ENCODE results near the gene TTLL6.

Gene TTLL6

DNA sequence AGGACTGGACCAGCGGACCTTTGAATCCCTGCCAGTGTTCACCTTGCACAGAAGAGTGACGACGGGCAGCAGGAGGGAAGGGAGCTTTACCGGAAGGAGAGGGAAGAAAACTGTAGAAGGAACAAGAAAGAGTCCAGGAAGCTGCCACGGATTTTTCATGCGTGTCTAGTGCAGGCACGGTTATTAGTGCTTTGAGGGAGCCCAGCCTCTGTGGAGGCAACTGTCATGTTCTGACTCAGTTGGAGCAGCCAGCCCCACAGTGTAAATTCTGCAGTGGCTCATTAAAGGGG lies 82.0 kb downstream of the TTLL6 start:
- no peak for DNase-seq

DNA sequence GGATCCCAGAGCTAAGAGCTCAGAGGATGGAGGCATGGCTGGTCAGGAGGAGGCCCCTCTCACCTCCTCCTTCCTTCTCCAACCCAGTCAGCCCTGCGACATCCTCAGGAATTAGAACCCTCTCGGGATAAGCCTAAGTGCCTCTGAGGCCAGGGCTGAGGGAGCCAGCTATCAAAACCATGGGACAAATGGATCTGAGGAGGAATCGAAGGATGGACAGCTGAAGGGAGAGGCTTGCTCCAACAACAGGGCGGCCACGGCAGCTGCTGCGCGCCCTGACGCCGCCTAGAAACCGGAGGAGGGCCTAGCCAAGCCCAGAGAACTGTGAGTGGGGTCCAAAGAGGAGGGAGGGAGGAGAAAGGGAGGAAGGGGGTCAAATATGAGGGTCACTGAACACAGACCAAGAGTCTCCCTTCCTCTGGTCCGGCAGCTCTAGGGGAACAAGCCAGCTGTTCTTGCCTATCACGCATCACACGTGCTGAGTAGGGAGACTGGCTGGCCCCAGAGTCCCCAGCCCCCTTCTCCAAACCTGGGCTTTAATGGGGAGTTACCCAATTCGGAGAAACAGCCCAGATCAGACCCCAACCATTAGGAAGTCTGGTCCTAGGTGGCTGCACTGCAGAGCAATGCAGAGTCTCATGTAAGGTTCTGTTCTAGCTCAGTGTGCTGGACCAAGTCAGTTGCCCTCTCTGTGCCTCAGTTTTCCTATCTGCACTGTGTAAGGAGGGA lies 82.5 kb downstream of the TTLL6 start:
- DNase-seq: no peak

DNA sequence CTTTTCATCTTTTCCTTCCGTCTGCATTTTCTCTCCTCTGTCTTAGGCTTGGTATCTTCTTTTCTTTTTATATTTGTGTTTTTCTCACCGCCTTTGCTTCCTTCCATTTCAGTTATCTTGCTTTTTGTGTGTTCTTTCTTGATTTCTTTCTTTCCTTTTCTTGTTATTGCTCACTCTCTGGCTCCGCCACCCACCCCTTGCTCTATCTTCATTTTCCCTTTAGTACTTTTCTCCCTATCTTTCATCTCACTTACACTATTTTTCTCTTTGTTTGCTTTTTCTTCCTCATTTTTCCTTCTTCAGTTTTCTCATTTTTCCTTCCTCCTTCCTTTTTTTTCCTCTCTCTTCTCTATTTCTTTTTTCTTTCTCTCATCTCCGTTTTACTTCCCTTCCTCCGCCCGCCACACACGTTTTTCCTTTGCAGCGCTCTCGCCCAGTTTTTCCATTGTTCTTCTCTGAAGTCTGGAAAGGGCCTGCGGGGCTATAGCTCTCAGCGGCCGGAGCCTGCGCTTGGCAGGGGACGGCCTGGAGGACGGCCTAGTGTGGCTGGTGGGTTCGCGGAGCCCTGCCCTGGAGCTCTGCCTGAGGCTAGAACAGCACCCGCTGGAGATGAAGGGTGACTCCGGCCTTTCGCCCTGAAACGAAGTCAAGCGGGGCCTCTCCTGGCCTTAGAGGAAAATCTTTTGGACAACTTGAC lies 83.2 kb downstream of the TTLL6 start:
- no peak for DNase-seq

DNA sequence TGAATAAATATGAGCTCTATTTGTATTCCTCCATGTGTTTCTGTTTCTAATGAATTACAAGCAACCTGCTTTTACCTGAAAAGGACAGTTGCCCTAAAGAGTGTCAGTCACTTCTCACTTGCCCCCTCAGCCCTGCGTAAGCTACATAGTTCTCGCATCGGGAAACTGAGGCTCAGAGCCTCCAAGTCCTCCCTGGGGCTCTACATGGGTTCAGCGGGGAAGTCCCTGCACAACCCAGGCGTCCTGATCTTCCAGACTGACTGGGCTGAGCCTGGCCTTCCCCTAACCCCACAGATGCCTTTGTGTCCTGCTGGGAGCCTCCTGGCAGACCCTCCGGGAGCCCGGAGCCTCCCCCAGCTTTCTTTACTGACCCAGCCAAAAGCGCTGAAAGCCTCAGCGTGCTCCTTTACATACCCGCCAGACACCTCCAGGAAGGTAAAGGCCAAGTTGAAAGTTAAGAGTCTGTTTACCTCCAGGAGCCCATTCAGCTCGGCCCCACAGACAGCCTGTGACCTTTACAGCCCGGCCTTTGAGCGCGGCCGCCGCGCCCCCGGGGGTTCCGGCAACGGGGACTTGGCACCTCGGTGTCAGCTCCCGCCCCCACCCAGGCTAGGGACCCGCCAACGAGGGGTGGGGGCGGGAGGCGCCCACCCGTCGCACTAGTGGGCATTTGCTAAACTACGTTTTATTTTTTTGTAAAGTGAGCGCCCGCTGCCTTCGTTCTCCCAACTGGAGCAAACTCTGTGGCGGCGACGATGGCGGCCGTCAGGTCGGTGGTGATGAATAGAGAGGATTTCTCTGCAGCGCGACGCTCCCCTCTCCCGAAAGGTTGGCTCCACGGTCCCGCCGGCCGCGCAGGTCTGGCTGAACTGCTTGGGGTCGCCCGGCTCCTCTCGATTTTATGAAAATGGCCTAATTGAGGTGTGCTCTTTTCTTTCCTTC lies 84.1 kb downstream of the TTLL6 start:
- DNase-seq: no peak

DNA sequence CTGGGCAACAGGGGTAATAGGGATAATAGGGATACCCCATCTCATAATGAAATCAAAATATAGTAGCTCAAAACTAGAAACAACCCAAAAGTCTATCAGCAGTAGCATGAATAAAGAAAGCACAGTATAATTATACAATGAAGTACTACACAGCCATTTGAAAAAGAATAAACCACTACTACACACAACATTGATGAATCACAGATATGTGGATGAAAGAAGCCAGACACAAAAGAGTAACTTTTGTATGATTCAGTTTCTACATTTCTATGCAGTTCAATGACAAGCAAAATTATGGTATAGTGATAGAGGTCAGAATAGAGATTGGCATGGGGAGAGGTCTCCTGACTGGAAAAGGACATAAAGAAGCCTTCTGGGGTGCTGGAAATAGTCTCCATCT lies 85.7 kb downstream of the TTLL6 start:
- no peak for DNase-seq

DNA sequence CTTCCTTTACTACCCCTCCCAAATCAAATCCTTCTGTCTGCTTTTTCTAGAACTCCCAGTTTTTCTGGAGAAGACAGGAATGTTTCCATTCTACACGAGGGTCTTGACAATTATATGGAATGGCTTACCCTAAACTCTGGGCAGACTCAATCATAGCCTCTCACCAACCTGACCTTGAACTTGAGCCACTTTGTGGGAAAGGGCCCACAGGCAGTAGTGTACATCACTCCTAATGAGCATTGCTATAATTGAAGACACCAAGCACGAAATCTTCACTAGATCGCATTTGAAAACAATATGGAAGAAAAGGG lies 86.8 kb downstream of the TTLL6 start:
- no peak for DNase-seq

DNA sequence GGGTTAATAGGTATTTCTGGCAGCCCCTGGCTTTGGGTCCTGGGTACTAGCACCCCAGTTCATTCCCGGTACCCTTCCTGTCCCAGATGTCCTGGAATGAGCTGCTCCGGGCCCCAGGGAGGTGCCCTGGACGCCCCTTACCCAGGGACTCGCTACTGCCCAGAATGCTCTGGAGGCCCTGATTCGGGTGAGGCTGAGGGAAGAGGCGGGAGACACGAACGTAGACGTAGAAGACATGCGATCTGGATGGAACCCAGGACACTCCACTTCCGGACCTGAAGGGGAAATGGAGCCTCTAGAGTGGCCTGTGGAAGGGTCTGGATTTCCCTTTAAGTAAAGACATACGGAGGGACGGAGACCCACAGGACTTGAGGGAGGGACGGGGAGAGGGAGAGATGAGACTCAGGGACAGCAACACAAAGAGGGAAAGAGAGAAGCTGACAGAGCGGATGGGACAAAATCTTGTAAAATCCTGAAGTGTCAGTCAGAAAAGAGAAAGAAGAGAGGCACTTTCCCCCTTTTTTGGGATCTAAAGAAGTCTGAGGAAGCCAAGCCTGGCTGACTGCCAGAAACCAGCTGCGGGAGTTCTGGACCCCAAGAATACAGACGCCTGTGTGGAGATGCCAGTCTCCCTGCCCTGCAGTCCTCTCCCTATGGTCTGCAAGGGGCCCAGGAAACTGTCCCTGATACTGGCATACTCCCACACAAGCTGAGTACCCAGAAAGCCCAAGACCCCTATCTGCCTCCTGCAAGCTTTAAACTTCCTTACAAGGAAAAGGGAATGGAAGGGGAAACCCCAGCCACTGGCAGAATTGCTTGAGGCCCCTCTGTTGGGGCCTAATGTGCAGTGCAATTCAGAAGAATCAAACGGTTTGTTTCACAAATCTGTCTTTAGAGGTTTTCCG lies 87.4 kb downstream of the TTLL6 start:
- no peak for DNase-seq

DNA sequence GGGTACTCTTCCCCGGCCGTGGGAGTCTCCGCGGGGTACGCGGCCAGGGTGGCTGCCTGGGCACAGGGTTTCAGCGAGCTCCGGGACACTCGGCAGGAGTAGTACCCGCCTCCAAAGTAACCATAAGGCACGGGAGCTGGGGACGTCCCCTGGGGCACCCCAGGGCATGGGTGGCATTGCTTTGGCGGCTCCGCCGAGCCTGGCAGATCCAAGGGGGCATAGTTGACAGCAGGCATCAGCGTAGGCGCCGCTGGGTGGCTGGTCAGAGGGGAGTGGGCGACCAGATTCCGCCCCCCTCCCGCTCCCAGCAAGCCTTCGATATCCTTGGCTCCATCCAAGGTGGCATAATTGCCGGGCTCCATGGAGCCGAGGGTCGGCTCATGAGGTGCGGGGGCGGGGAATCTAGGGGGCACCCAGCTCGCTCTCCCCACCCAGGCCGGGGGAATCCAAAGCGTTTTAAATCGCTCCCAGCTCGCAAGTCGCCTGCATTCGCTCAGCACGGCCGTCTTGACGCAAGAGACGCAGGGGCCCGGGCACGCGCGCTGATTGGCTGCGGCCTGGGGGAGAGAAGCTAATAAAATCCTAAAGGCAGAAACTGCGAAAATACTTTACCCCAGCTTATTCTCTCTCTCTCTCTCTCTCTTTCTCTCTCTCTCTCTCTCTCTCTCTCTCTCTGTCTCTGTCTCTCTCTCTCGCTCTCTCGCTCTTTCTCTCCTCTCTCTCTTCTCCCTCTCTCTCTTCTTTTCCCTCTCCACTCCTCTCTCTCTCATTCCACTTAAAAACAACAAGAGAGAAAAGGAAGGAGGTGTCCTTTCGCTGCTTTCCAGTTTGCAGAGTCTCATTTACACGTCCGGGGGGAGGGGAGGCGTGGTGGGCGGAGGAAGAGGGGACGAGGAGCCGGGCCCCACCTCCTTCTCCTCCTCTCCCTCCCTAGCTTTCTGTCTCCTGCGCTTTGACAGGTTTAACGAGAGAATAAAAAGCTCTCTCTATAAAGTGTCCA lies 88.5 kb downstream of the TTLL6 start, which contains the start of gene HOXB13:
Gene HOXB13 (minus strand): TSS at position 519 of the 1,000 bp plus-strand sequence. CDS start 157 bp downstream, at position 362.
- DNase-seq: peak; percentile 23 to 63

DNA sequence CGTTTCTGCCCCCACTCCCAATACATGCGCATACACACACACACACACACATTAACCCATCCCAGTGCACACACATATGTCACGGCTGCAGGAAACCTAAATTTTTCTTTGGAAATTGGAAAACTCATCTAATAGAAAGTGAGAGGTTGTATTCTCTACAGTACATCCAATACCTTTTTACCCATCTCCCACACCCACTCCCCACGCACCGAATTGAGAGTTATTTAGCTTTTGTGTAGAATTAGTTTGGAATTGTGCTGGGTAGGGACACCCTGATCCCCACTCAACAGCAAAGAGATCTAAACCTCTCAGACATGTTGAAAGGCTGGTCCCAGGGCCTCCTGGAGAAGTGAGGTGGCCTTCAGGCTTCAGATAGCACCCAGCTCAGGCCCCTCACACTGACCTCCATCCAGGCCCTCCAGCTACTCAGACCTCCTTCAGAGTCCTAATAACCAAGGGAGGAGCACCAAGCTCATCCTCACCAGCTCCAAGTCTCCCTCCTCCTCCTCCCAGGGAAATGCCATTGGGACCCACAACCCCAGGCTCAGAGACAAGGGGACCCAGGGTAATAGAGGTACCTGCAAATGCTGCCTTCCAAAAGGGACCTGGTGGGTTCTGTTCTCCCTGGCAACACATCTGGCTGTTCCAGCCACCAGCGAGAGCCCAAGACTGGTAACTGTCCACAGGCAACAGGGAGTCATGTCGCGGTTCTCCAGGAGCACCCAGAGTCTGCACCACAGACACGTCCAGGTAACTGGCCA lies 89.4 kb downstream of the TTLL6 start:
- DNase-seq: no peak

DNA sequence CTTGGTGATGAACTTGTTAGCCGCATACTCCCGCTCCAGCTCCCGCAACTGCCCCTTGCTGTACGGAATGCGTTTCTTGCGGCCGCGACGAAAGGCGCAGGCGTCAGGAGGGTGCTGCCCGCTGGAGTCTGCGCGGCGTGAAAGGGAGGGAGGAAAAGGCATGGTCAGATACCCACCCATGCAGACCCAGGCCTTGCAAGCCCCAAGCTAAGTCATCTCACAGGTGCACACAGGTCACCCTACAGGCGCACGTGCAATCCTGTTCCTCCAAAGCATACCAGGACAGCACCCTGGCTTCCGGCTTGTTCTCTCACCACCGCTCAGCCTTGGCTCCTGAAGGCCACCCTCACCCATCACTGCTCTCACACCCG lies 90.1 kb downstream of the TTLL6 start:
- DNase-seq: no peak

DNA sequence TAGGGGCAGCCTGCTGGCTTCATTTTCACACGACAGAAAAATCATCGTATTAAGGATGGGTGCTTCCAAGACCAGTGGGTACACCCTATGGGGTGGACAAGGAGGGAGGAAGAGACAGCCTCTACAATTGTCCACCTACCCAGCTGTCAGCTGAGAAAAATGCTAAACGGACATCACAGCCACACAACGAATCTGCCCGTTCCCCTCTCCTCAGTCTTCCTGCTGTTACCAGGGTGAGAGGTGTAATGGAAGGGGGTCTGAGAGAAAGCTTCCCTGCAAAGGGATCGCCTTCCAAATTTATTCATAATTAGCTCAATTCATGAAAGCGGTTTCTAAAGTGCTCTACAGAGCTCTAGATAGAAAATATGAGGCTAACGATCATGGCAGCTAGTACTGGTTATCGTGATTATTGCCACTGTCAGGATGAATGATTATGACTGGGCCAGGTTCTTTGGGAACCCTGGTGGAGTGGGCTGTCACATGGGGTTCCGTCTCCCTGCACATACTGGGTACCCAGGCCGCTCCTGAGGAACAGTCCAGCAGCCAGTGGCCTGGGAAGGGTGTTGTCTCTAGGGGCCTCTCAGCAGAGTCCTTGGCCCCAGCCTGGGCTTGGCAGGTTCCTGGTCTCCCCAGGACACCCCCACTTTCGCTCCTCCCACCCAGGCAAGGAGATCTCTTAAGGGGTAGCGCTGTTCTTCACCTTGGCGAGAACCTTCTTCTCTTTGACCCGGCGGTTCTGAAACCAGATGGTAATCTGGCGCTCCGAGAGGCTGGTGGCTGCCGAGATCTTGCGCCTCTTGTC lies 90.7 kb downstream of the TTLL6 start:
- DNase-seq: no peak

DNA sequence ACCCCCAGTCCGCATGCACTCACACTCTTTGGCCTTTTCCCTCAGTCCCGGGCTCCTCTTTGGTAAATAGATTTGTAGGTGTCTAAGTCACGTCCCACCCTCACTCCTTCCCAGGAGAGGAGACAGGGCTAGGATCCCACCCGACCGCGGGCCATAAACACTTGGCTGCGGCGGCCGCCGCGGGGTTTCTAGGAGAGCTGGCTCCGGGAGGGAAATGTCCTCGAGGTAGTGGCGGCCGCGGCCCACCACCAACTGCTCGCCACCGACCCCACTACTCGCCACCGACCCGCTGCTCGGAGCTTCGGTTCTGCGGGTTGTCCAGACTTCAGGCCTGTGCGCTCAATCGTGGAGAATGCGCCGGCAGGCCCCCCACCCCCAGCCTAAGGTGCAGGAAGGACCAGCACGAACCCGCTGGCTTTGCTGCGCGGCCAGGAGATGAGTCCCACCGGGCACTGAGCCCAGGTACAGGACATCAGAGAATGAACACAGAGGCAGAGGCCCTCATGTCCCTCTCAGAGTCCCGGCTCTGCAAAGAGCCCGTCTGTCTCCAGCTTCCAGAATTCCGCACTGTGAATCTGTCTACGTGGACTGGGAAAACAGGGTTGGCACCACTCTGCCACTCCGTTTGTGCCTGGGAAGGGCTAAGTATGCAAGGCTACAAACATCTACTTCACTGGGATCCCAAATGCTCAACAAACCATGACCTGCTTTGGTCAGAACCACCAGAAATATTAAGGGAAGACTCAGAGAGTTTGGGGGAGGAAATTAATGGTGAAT lies 91.6 kb downstream of the TTLL6 start:
- DNase-seq: no peak

DNA sequence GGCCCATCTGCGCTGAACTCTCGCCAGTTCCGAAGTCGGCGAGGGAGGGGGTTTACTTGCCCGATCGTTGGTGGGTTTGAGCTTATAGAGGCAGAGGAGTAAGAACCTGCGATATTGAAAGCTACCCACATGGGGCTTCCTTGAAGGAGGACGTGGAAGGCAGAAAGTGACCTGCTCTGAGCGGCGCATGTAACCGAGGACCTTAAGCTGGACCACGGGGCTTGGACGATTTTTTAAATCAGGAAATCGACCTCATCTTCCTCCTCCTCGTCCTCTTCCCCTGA lies 92.1 kb downstream of the TTLL6 start:
- DNase-seq: no peak

DNA sequence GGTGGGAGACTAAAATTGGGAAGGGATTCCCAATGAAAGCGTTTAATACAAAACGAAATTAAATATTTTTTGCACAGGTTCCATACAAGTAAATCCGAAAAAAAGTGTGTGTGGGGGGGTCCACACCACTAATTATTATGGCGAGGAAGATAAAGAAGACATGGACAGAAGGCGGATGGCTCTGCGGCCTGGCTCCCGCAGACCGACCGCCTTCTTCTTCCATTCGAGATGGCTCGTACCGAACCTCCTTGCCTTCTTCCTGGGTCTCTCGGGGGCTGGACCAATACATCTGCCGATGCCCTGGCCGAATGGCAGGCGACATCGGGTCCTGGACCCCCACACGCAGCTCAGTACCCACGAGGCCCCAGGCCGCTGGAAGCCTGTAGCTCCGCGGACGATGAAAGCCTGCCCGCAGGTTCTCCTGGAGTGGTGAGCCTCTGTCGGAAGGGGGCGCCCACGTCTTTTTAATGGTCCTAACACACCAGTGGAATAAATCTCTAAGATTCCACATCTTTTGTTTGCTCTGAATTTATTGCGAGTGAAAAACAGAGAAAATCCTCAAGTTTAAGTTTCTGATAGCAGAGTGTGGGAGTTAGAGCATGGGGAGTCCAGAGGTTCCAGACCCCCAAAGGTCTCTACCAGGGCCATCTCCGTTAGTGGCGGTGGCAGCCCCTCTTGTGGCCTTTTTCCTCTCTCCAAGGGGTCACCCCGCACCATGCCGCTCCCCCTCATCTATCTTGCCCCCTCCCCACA lies 92.6 kb downstream of the TTLL6 start:
- DNase-seq: no peak

DNA sequence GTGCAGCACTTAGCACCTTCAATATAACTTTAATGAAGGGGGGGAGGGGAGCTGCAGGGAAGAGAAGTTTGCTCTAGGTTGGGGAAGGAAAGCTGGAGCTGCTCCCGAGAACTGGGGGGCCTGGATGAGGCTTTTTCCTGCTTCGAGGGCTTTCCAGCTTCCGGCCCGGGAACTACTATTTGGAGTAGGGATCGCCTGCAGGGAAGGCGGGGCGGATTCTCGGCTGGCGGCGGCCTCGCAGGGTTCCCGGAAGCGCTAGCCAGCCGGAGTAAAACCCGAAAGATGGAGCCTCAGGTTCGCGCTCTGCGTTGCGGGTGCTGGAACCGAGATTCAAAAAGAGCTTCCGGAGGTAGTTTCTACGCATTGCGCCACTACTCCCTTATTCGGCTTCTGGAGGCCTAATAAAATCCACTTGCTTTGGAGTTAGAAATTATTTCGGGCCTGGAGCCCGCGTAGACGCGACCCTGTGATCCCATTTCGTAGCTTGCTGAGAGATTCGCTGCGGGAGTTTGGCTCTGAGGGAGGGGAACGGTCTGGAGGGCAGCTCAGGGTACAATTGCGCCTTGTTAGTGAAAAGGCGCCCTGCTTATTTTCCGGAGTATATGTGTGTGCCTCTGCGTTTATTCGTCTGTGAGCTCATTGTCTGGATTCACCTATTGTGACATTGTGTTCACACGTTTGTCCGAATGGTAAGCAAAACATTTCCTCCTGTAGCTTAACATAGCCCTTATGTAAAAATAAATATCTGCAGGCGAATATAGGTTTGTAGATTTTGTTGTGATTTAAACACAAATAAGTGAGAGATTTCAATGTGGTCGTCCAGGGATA lies 93.4 kb downstream of the TTLL6 start:
- DNase-seq: no peak

DNA sequence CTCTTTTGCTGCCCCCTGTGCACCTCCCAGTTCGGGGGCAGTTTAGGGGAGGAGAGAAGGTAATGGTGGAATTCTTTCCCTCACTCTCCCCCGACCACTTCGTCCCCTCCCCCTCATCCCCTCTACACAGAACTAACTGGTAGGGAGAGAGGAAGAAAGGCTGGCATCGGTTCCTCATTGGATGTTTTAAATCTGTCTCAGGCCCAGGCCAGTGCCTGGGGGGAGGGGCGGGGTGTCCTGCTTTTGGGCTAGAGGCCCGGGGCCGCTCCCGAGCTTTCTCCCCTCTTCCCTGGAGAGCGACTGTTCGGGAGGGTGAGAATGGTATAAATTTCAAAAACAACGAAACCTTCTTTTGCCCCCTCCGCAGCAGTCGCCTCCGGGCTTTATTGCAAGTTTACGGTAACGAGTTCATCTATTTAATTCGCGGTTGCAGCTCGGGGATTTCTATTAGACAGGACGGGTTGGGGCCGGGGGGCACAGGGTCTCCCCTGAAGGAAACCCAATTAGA lies 94.1 kb downstream of the TTLL6 start, which contains the start of gene PRAC2:
Gene PRAC2 (plus strand): TSS at position 271 of the 508 bp plus-strand sequence. CDS start 1,226 bp downstream, outside the sequence.
- no peak for DNase-seq
